H1 (cell line): ENCODE results near the gene CXCL12. TPM values are rescaled to one million over a fixed set of nuclear protein-coding genes. Genes with fewer than 3 reads are reported as not detected.

Source experiments
- CTCF ChIA-PET: fragments of 300-600 bp; sonication (Branson Sonifier 250); formaldehyde crosslinking; loops from one replicate; lab custom pipeline; 2021; ENCODE audit not compliant: partially characterized antibody; lab: Charles Lee
- POLR2A ChIA-PET: fragments of 300-600 bp; sonication (Branson Sonifier 250); formaldehyde crosslinking; loops from one replicate; lab custom pipeline; 2021; ENCODE audit warnings: inconsistent platforms; ENCODE audit not compliant: partially characterized antibody; lab: Charles Lee
- DNase-seq, 2 experiments: peaks; one replicate each; pipeline versions ENCODE4 v3.0.0 to v3.0.0-alpha.2; 2010 to 2022; ENCODE audit warnings: low spot score in 2 of 2, low read depth in 1 of 2, mixed read lengths in 1 of 2
- FAIRE-seq: peaks from 2 replicates; lab custom pipeline; 2011; peaks lifted over from hg19 to GRCh38; lab: Jason Lieb, UNC
- H2AFZ ChIP-seq: 2 replicates; pipeline ENCODE4 v1.8.1; 2012; ENCODE audit warnings: low read length, inconsistent platforms
- H2AK5ac ChIP-seq: 2 replicates; pipeline ENCODE4 v1.6.1; 2013; ENCODE audit warnings: low read depth, low read length
- H2BK120ac ChIP-seq: replicated peaks from 2 replicates; pipeline ENCODE3; 2013; ENCODE audit warnings: low read depth, low read length, inconsistent platforms
- H2BK12ac ChIP-seq: 2 replicates; pipeline ENCODE4 v1.6.1; 2013; ENCODE audit warnings: low read depth, low read length
- H2BK15ac ChIP-seq: 2 replicates; pipeline ENCODE4 v1.6.1; 2013; ENCODE audit warnings: low read length
- H2BK20ac ChIP-seq: 2 replicates; pipeline ENCODE4 v1.6.1; 2013; ENCODE audit warnings: low read length
- H2BK5ac ChIP-seq: 2 replicates; pipeline ENCODE4 v1.6.1; 2013; ENCODE audit warnings: low read depth, low read length
- H3K14ac ChIP-seq: 2 replicates; pipeline ENCODE4 v1.6.1; 2013; ENCODE audit warnings: inconsistent platforms; ENCODE audit not compliant: insufficient read length
- H3K18ac ChIP-seq: 2 replicates; pipeline ENCODE4 v1.6.1; 2013; ENCODE audit warnings: low read length; ENCODE audit errors: extremely low read depth
- H3K23ac ChIP-seq: 2 replicates; pipeline ENCODE4 v1.6.1; 2013; ENCODE audit warnings: inconsistent platforms; ENCODE audit not compliant: insufficient read length
- H3K23me2 ChIP-seq: 2 replicates; pipeline ENCODE4 v1.6.1; 2013; ENCODE audit warnings: low read depth, low read length
- H3K27ac ChIP-seq: 2 replicates; pipeline ENCODE4 v1.6.1; 2011; ENCODE audit warnings: low read depth, low read length, inconsistent platforms
- H3K27me3 ChIP-seq, 4 experiments: replicated peaks in 1 of 4; 1 replicate in 1 of 4; 2 replicates in 3 of 4; pipeline versions ENCODE4 v1.6.1 to v1.8.1; 2011 to 2013; ENCODE audit warnings: low read length in 3 of 4, mild to moderate bottlenecking in 3 of 4, inconsistent platforms in 2 of 4, mixed read lengths in 2 of 4, moderate library complexity in 1 of 4; ENCODE audit not compliant: control insufficient read depth in 3 of 4, insufficient read depth in 3 of 4; ENCODE audit errors: extremely low read depth in 1 of 4
- H3K36me3 ChIP-seq, 4 experiments: 2 replicates each; pipeline versions ENCODE4 v1.6.1 to v1.8.1; 2011 to 2013; ENCODE audit warnings: mild to moderate bottlenecking in 4 of 4, low read length in 3 of 4, moderate library complexity in 2 of 4, control low read depth in 1 of 4, inconsistent platforms in 1 of 4; ENCODE audit not compliant: insufficient read depth in 4 of 4, control insufficient read depth in 2 of 4
- H3K4ac ChIP-seq: replicated peaks from 2 replicates; pipeline ENCODE3; 2013; ENCODE audit warnings: low read length, low read depth, mixed read lengths, inconsistent platforms; ENCODE audit not compliant: insufficient read length
- H3K4me1 ChIP-seq, 4 experiments: replicated peaks in 1 of 4; 1 replicate in 1 of 4; 2 replicates in 3 of 4; pipeline versions ENCODE4 v1.6.1 to v1.8.1; 2011 to 2013; ENCODE audit warnings: low read length in 3 of 4, inconsistent platforms in 2 of 4, mixed read lengths in 1 of 4; ENCODE audit not compliant: insufficient read depth in 4 of 4, control insufficient read depth in 3 of 4
- H3K4me2 ChIP-seq, 2 experiments: 2 replicates each; pipeline versions ENCODE4 v1.6.1 to v1.8.1; 2011 to 2013; ENCODE audit warnings: low read depth in 2 of 2, low read length in 2 of 2, control low read depth in 1 of 2, inconsistent platforms in 1 of 2, mild to moderate bottlenecking in 1 of 2; ENCODE audit not compliant: insufficient read depth in 1 of 2
- H3K4me3 ChIP-seq, 4 experiments: fragments of 200-600, 300-600 bp in 1 of 4; sonication (generic), shearing (Covaris generic), sonication (Bioruptor Twin) in 1 of 4; 2 replicates each; pipeline versions ENCODE4 v1.5.1 to v1.8.1; 2011 to 2016; ENCODE audit warnings: low read length in 4 of 4, low read depth in 3 of 4, control low read depth in 2 of 4, inconsistent platforms in 2 of 4, mild to moderate bottlenecking in 2 of 4, mixed read lengths in 1 of 4, moderate library complexity in 1 of 4; ENCODE audit not compliant: insufficient read depth in 2 of 4; ENCODE audit errors: extremely low read depth in 1 of 4
- H3K56ac ChIP-seq: replicated peaks from 2 replicates; pipeline ENCODE3; 2013; ENCODE audit warnings: low read depth, mild to moderate bottlenecking, mixed read lengths, low read length, inconsistent platforms; ENCODE audit not compliant: insufficient read length
- H3K79me1 ChIP-seq: 2 replicates; pipeline ENCODE4 v1.6.1; 2013; ENCODE audit warnings: low read depth, low read length, control low read depth
- H3K79me2 ChIP-seq, 2 experiments: 2 replicates each; pipeline versions ENCODE4 v1.6.1 to v1.8.1; 2012 to 2013; ENCODE audit warnings: low read length in 2 of 2, mild to moderate bottlenecking in 2 of 2, inconsistent platforms in 1 of 2; ENCODE audit not compliant: insufficient read depth in 2 of 2, control insufficient read depth in 1 of 2
- H3K9ac ChIP-seq, 4 experiments: replicated peaks in 1 of 4; 1 replicate in 1 of 4; 2 replicates in 3 of 4; pipeline versions ENCODE4 v1.6.1 to v1.8.1; 2011 to 2013; ENCODE audit warnings: low read depth in 3 of 4, low read length in 3 of 4, control low read depth in 2 of 4, mild to moderate bottlenecking in 2 of 4, moderate library complexity in 2 of 4, inconsistent platforms in 1 of 4; ENCODE audit errors: extremely low read depth in 1 of 4
- H3K9me3 ChIP-seq, 2 experiments: 2 replicates each; pipeline versions ENCODE4 v1.6.1 to v1.8.1; 2012 to 2013; ENCODE audit warnings: mild to moderate bottlenecking in 2 of 2, moderate library complexity in 2 of 2, control low read depth in 1 of 2, inconsistent platforms in 1 of 2, low read depth in 1 of 2, low read length in 1 of 2, mixed read lengths in 1 of 2; ENCODE audit not compliant: insufficient read depth in 2 of 2
- H4K20me1 ChIP-seq, 2 experiments: replicated peaks in 1 of 2; 2 replicates each; pipeline versions ENCODE3 to v1.8.1; 2011 to 2013; ENCODE audit warnings: inconsistent platforms in 2 of 2, low read length in 2 of 2, mild to moderate bottlenecking in 1 of 2; ENCODE audit not compliant: insufficient read depth in 2 of 2, control insufficient read depth in 1 of 2
- H4K5ac ChIP-seq: 2 replicates; pipeline ENCODE4 v1.6.1; 2013; ENCODE audit warnings: low read length, low read depth, mixed read lengths, inconsistent platforms; ENCODE audit not compliant: insufficient read length
- H4K8ac ChIP-seq: 2 replicates; pipeline ENCODE4 v1.8.0; 2013; ENCODE audit warnings: mild to moderate bottlenecking, moderate library complexity, low read length, inconsistent platforms; ENCODE audit not compliant: insufficient read depth; ENCODE audit errors: extremely low read depth
- H4K91ac ChIP-seq: replicated peaks from 2 replicates; pipeline ENCODE3; 2013; ENCODE audit warnings: low read length, mixed read lengths, inconsistent platforms; ENCODE audit not compliant: insufficient read length
- E2F6 ChIP-seq: IDR thresholded peaks from 2 replicates; pipeline ENCODE4 v1.6.1; 2012; ENCODE audit warnings: inconsistent platforms
- RXRA ChIP-seq: IDR thresholded peaks from 2 replicates; pipeline ENCODE4 v1.6.1; 2011; ENCODE audit warnings: low read depth, mild to moderate bottlenecking, low read length, moderate library complexity; ENCODE audit not compliant: insufficient read depth
- SP1 ChIP-seq: IDR thresholded peaks from 2 replicates; pipeline ENCODE4 v1.6.1; 2011; ENCODE audit warnings: low read depth, low read length
- WGBS, 2 experiments: shearing (Covaris generic) in 1 of 2; methylation state at CpG; one replicate each; pipeline versions ENCODE4 v1.1.6 to v1.1.7; 2013 to 2015; ENCODE audit warnings: low lambda C conversion rate in 2 of 2, mixed read lengths in 2 of 2, inconsistent platforms in 1 of 2, low coverage in 1 of 2, missing lambda C conversion rate in 1 of 2; ENCODE audit not compliant: insufficient replicate concordance in 2 of 2, insufficient coverage in 1 of 2, insufficient read length in 1 of 2; ENCODE audit errors: extremely low coverage in 1 of 2, missing lambda C conversion rate in 1 of 2; 5-methylcytosine and 5-hydroxymethylcytosine counted together
- polyA plus RNA-seq, 7 experiments: library from polyadenylated mRNA; depleted of rRNA in 3 of 7; stranded (reverse) in 5 of 7; unstranded in 2 of 7; fragments of >200 nt in 5 of 7; fragments of 200-250 nt in 2 of 7; gene quantifications; 1 replicate in 5 of 7; 2 replicates in 1 of 7; 4 replicates in 1 of 7; pipeline versions ENCODE4 v1.2.1 to v1.2.3, GENCODE V29; 2011 to 2013; ENCODE audit warnings: missing spikeins in 2 of 7, mixed read lengths in 2 of 7
- total RNA-seq: library from RNA; stranded (reverse); fragmentation: NEBNext Ultra II Directional; extraction: Animal tissue kit (Norgen Biotek cat#: 25700); gene quantifications from 2 replicates; pipeline ENCODE4 v1.2.1, GENCODE V29; 2021
- TF ChIP-seq, protein P1 (sequence below): IDR thresholded peaks from 2 replicates; pipeline ENCODE4 v1.6.1; 2012; ENCODE audit warnings: inconsistent platforms

Gene CXCL12
- total and polyA plus RNA-seq, 2 of the 8 experiments (the other 6 are each of a cell fraction or from before 2014, with no cell fraction given): 51.4 to 53.8 TPM

DNA sequence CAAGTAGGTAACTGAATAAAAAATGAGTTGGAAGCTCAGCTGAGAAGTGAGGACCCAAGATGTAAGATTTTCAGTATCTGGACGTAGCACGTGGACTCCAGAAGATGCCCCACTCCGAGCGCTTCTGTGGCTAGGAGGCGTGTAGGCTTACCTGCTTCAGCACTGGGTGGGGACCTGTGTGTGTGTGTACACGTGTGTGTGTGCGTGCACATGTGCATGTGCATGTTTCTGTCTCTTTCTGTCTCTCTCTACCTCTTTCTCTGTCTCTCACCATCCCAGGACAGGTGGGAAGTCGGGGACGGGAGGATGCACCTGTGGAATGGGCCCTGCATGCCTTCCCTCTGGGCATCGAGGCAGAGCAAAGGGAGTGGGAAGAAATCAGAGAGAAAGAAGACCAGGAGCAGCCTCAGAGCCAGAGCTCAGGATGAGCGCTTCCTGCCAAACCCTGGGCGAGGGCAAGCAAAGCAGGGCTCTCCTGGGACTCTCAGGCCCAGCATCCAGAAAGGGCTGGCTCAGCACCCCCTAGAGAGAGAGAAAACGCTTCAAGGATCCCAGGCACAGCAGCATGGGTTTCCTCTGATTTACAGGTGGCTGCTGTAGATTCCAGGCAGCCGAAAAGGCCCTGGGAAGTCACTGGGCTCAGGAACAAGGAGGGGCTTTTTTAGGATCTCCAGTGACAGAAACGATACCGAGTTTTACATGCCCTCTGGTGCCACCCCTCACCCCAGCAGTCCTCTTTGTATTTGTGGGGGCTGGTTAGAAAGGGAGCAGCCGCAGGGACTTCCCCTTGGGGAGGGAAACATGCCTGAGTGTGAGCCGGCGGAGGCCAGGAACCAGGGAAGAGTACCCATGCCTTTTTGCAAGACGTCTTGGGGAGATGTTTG, 28.5 kb downstream of the CXCL12 start:
- DNase-seq (no peak), FAIRE-seq (no peak)
- Histone ChIP-seq H3K18ac (peak overlapping the region; percentile 24), H2BK120ac (no peak overlapping the region), H2BK12ac (peak overlapping the region; percentile 90; the same call in 1 of the 2 replicates), H3K14ac (no peak overlapping the region), H2AFZ (no peak overlapping the region), H3K23ac (no peak overlapping the region), H2BK20ac (no peak overlapping the region), H3K9ac (no peak overlapping the region), H4K8ac (no peak overlapping the region; the same call in 1 of the 2 replicates), H4K20me1 (no peaks in the 10 kb centered on the region), H3K79me1 (no peaks in the 10 kb centered on the region), H3K4me3 (no peak overlapping the region), H3K56ac (no peak overlapping the region), H3K4ac (no peak overlapping the region), H3K36me3 (no peaks in the 10 kb centered on the region), H2AK5ac (no peak overlapping the region), H2BK5ac (no peak overlapping the region; the same call in 1 of the 2 replicates), H3K4me1 (peaks cover 0 to 16% (median 7%) of the 10 kb centered on the region in 4 experiments; a peak in 5 of 7 replicates), H3K9me3 (no peaks in the 10 kb centered on the region), H3K27me3 (no peaks in the 10 kb centered on the region; a peak in 1 of 7 replicates), H3K23me2 (no peaks in the 10 kb centered on the region), H3K27ac (no peak overlapping the region), H3K4me2 (no peak overlapping the region), H4K5ac (no peak overlapping the region), H4K91ac (peak overlapping the region; percentile 17), H3K79me2 (no peaks in the 10 kb centered on the region), H2BK15ac (peak overlapping the region; percentile 48; the same call in 1 of the 2 replicates)
- CTCF ChIA-PET: interaction anchor here (0.9 to 6.3 kb wide), 5 partner anchors 9 to 29 kb away, joined by 3 to 43 read pairs (median 4); no protein-coding TSS in a partner anchor
- 70% methylated on average over 20 of the region's 20 CpGs; no CpG with 5 or more reads in 1 of the 2 experiments for WGBS, 2 experiments
- TF ChIP-seq RXRA (no peak), E2F6 (0 out of 2 replicates have a peak, but pooled peaks have one; percentile 40), SP1 (no peak)
- TF ChIP-seq, protein P1, sequence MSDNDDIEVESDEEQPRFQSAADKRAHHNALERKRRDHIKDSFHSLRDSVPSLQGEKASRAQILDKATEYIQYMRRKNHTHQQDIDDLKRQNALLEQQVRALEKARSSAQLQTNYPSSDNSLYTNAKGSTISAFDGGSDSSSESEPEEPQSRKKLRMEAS: peak; percentile 40; the same call in 1 of the 2 replicates
- POLR2A ChIA-PET: interaction anchor here (1.1 to 1.6 kb wide), 2 partner anchors 9 to 15 kb away, joined by 3 to 4 read pairs; no protein-coding TSS in a partner anchor
